GM10266 (cell line): ENCODE measurements around the gene PRKG2.
"Not testable (repeated sequence)": the region's sequence is repeated elsewhere in the genome, so short reads cannot be mapped to it uniquely, and the experiment has no call there.

ENCODE experiments used
- DNase-seq: peaks from one replicate; pipeline ENCODE4 v3.0.0; 2012; ENCODE audit errors: extremely low spot score
- TF ChIP-seq, protein P1 (sequence below): IDR thresholded peaks from 2 replicates; pipeline ENCODE4 v1.5.1; 2012; ENCODE audit warnings: mild to moderate bottlenecking, low read depth; ENCODE audit not compliant: control insufficient read depth, insufficient read depth; ENCODE audit errors: missing control alignments

Gene PRKG2

GRCh38 chr4:81225252-81225651, 10.2 kb upstream of the PRKG2 start:
- TF ChIP-seq, protein P1, sequence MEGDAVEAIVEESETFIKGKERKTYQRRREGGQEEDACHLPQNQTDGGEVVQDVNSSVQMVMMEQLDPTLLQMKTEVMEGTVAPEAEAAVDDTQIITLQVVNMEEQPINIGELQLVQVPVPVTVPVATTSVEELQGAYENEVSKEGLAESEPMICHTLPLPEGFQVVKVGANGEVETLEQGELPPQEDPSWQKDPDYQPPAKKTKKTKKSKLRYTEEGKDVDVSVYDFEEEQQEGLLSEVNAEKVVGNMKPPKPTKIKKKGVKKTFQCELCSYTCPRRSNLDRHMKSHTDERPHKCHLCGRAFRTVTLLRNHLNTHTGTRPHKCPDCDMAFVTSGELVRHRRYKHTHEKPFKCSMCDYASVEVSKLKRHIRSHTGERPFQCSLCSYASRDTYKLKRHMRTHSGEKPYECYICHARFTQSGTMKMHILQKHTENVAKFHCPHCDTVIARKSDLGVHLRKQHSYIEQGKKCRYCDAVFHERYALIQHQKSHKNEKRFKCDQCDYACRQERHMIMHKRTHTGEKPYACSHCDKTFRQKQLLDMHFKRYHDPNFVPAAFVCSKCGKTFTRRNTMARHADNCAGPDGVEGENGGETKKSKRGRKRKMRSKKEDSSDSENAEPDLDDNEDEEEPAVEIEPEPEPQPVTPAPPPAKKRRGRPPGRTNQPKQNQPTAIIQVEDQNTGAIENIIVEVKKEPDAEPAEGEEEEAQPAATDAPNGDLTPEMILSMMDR, result no peak
- no peak for DNase-seq

DNA sequence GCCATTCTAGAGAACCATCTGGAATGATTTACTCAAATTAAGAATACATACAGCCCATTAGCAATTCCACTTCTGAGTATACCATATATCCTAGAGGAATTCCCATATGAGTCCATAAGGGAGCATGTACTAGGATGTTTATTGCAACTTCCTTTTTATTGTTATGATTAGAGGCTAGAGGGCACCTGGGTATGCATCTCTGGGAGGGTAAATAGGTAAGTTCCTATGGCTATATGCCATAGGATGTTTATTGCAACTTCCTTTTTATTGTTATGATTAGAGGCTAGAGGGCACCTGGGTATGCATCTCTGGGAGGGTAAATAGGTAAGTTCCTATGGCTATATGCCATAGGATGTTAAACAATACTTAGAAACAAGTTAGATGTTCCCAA, 7.1 kb upstream of the PRKG2 start:
- not testable (repeated sequence) for DNase-seq

- TF ChIP-seq, protein P1, result no peak
- DNase-seq, result no peak
Measured at GRCh38 chr4:81221303-81222081, 6.5 kb upstream of the PRKG2 start.

DNA sequence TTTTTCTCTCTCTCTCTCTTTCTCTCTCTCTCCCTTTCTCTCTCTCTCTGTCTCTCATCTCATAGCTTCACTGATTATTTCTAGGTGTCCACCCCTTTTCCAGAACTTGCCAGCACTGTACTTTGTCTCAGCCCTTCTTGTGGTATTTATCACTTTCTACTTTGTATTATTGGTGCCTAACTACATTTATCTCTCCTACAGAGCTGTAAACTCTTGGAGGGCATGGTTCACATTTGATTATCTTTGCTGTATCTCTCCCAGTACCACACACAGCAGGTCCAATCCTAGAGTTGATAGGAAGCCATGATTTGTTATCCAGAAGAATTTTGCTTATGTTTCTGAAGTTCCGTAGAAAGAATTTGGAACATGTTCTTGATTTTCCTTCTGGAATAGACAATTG, 5.2 kb upstream of the PRKG2 start:
- TF ChIP-seq, protein P1, result no peak
- no peak for DNase-seq

- DNase-seq, result no peak
- TF ChIP-seq, protein P1, result no peak
Measured at GRCh38 chr4:81218206-81218605, 3.2 kb upstream of the PRKG2 start.

- TF ChIP-seq, protein P1, result no peak
- DNase-seq, result no peak
Measured at GRCh38 chr4:81217779-81218178, 2.8 kb upstream of the PRKG2 start.

GRCh38 chr4:81215931-81216330, 909 bp upstream of the PRKG2 start:
- TF ChIP-seq, protein P1, result no peak
- no peak for DNase-seq
